ENCODE data around the gene PLCB4. TPM values are rescaled to one million over a fixed set of nuclear protein-coding genes. Genes with fewer than 3 reads are reported as not detected.

PLCB4 gene
- total RNA-seq, 1 donor from 2014 or later = 10.5 TPM

GRCh38 chr20:9485614-9486340 is 416.9 kb downstream of the PLCB4 start:
- H3K27me3 Mint-ChIP-seq (ENCODE audit: unreplicated experiment) = no peaks in the 10 kb centered on the region
- H3K4me3 Mint-ChIP-seq (ENCODE audit: unreplicated experiment) = no peak overlapping the region
- H3K4me1 Mint-ChIP-seq (ENCODE audit: unreplicated experiment) = no peaks in the 10 kb centered on the region
- no peak for DNase-seq (ENCODE audit: low spot score)
- no peak for TF ChIP-seq CTCF (IDR thresholded peaks at IDR 0.05; ENCODE audit: unreplicated experiment)
- no peaks in the 10 kb centered on the region for H3K36me3 Mint-ChIP-seq (ENCODE audit: low read depth, unreplicated experiment)
- H3K27ac Mint-ChIP-seq (ENCODE audit: unreplicated experiment) = no peak overlapping the region
- no peaks in the 10 kb centered on the region for H3K9me3 Mint-ChIP-seq (ENCODE audit: unreplicated experiment)

GRCh38 chr20:9487231-9487630 is 418.3 kb downstream of the PLCB4 start:
- no peak for DNase-seq (ENCODE audit: low spot score)
- no peaks in the 10 kb centered on the region for H3K9me3 Mint-ChIP-seq (ENCODE audit: unreplicated experiment)
- H3K4me3 Mint-ChIP-seq (ENCODE audit: unreplicated experiment) = no peak overlapping the region
- no peaks in the 10 kb centered on the region for H3K4me1 Mint-ChIP-seq (ENCODE audit: unreplicated experiment)
- TF ChIP-seq CTCF (IDR thresholded peaks at IDR 0.05; ENCODE audit: unreplicated experiment) = no peak
- H3K27ac Mint-ChIP-seq (ENCODE audit: unreplicated experiment) = no peak overlapping the region
- no peaks in the 10 kb centered on the region for H3K27me3 Mint-ChIP-seq (ENCODE audit: unreplicated experiment)
- H3K36me3 Mint-ChIP-seq (ENCODE audit: low read depth, unreplicated experiment) = no peaks in the 10 kb centered on the region

GRCh38 chr20:9488063-9488462 is 419.2 kb downstream of the PLCB4 start:
- Mint-ChIP-seq H3K4me1 (ENCODE audit: unreplicated experiment) (no peaks in the 10 kb centered on the region), H3K27ac (ENCODE audit: unreplicated experiment) (no peak overlapping the region), H3K4me3 (ENCODE audit: unreplicated experiment) (no peak overlapping the region), H3K9me3 (ENCODE audit: unreplicated experiment) (no peaks in the 10 kb centered on the region), H3K27me3 (ENCODE audit: unreplicated experiment) (no peaks in the 10 kb centered on the region), H3K36me3 (ENCODE audit: low read depth, unreplicated experiment) (no peaks in the 10 kb centered on the region)
- no peak for TF ChIP-seq CTCF (IDR thresholded peaks at IDR 0.05; ENCODE audit: unreplicated experiment)
- no peak for DNase-seq (ENCODE audit: low spot score)

GRCh38 chr20:9490161-9490560 is 421.3 kb downstream of the PLCB4 start:
- Mint-ChIP-seq H3K4me3 (ENCODE audit: unreplicated experiment) (no peak overlapping the region), H3K27ac (ENCODE audit: unreplicated experiment) (no peak overlapping the region), H3K9me3 (ENCODE audit: unreplicated experiment) (no peaks in the 10 kb centered on the region), H3K27me3 (ENCODE audit: unreplicated experiment) (no peaks in the 10 kb centered on the region), H3K36me3 (ENCODE audit: low read depth, unreplicated experiment) (no peaks in the 10 kb centered on the region), H3K4me1 (ENCODE audit: unreplicated experiment) (no peaks in the 10 kb centered on the region)
- DNase-seq (ENCODE audit: low spot score) = no peak
- TF ChIP-seq CTCF (IDR thresholded peaks at IDR 0.05; ENCODE audit: unreplicated experiment) = no peak

- Mint-ChIP-seq H3K4me1 (ENCODE audit: unreplicated experiment) (no peaks in the 10 kb centered on the region), H3K27me3 (ENCODE audit: unreplicated experiment) (no peaks in the 10 kb centered on the region), H3K4me3 (ENCODE audit: unreplicated experiment) (no peak overlapping the region), H3K9me3 (ENCODE audit: unreplicated experiment) (no peaks in the 10 kb centered on the region), H3K36me3 (ENCODE audit: low read depth, unreplicated experiment) (no peaks in the 10 kb centered on the region), H3K27ac (ENCODE audit: unreplicated experiment) (no peak overlapping the region)
- no peak for DNase-seq (ENCODE audit: low spot score)
- TF ChIP-seq CTCF (IDR thresholded peaks at IDR 0.05; ENCODE audit: unreplicated experiment) = no peak
Observed at GRCh38 chr20:9490631-9491030, 421.7 kb downstream of the PLCB4 start.

All from endothelial cell (in vitro differentiated cells).